ENCODE measurements around the gene DDX51.

DNA sequence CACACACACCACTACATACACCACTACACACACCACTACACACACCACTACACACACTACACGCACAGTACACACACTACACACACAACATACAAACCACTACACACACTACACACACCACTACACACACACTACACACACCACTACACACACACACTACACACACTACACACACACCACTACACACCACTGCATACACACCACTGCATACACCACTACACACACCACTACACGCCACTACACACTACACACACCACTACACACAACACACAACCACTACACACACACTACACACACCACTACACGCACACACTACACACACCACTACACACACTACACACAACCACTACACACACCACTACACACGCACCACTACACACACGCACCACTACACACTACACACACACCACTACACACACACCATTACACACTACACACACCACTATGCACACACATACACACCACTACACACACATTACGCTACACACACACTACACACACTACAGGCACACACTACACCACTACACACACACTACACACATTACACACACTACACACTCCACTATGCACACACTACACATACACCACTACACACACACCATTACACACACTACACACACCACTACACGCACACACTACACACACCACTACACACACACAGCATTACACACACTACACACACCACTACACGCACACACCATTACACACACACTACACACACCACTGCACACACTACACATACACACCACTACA is 12.6 kb upstream of the DDX51 start:
- TF ChIP-seq CTCF (IDR thresholded peaks at IDR 0.05) (no peak), EZH2 (IDR thresholded peaks at IDR 0.05; ENCODE audit: borderline replicate concordance, insufficient read depth, low read depth, low read length, poor library complexity, severe bottlenecking) (no peak)

Data from B cell (primary cell).